ENCODE results near the gene APPL2. TPM values are rescaled to one million over a fixed set of nuclear protein-coding genes. Genes with fewer than 3 reads are reported as not detected.
"Not testable (repeated sequence)": the region's sequence is repeated elsewhere in the genome, so short reads cannot be mapped to it uniquely, and the experiment has no call there.

APPL2 gene
- total RNA-seq, 1 experiment from 2014 or later: 20.7 TPM

DNA sequence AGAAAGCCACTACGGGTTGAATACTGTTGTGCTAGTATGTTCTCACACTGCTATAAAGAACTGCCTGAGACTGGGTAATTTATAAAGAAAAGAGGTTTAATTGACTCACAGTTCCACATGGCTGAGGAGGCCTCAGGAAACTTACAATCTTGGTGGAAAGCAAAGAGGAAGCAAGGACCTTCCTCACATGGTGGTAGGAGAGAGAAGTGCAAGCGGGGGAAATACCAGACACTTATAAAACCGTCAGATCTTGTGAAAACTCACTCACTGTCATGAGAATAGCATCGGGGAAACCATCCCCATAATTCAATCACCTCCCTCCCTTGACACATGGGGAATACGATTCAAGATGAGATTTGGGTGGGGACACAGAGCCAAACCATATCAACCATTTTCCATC, 20.5 kb upstream of the APPL2 start:
- not testable (repeated sequence) for DNase-seq (ENCODE audit: low read depth)

DNA sequence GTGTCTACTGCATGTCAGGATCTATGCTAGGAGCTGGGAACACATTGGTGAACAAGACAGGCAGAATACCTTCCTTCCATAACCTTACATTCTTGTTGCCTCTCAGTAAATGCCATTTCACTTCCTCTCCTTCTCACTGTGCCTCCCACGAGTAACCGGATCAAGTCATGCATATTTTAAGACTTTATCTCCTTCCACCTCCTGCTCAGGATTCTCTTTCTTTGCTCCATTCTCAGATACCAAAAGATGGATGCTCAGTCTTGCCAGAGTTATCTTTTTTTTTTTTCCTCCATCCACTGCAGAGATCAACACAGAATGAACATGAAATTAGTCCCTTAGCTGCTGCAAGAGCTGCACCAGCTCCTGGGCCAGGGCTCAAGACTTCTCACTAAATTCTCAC, 20.0 kb upstream of the APPL2 start:
- no peak for DNase-seq (ENCODE audit: low read depth)

DNA sequence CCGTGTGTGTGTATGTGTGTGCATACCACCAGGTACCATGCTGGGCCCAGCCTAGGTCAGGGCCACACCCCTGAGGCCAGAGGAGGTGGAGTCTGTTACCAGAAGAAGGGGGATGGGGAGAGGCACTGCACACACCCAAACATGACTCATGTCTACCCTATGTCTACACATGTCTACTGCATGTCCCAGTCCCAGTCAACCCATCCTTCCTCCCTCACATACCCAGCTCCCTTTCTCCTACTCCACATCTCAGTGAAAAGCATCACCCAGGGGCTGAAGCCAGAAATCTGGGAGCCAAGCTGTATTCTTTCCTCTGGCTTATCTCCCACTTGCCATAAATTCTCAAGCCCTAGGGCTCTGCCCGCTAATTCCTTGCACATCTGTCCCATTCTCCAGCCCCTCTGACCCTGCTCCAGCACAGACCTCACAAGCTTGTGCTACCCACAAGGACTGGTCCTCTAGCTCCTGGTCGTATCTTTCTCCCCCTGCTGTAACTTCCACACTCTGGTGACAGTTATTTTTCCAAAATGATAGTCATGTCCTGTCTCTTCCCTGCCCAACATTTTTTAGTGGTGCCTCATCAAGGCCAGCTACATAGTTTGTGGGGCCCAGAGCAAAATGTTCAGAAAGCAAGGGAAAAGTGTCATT, 18.0 kb upstream of the APPL2 start:
- DNase-seq (ENCODE audit: low read depth): peak; percentile 87

GRCh38 chr12:105252901-105253300, 16.9 kb upstream of the APPL2 start:
- DNase-seq (ENCODE audit: low read depth): no peak

DNA sequence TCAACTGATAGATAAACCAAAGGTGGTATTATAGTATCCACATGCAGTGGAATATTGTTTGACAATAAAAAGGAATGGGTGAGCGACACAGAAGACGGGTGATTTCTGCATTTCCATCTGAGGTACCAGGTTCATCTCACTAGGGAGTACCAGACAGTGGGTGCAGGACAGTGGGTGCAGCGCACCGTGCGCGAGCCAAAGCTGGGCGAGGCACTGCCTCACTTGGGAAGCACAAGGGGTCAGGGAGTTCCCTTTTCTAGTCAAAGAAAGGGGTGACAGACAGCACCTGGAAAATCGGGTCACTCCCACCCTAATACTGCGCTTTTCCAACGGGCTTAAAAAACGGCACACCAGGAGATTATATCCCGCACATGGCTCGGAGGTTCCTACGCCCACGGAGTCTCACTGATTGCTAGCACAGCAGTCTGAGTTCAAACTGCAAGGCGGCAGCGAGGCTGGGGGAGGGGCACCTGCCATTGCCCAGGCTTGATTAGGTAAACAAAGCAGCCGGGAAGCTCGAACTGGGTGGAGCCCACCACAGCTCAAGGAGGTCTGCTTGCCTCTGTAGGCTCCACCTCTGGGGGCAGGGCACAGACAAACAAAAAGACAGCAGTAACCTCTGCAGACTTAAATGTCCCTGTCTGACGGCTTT, 9.9 kb upstream of the APPL2 start:
- not testable (repeated sequence) for DNase-seq (ENCODE audit: low read depth)

- DNase-seq (ENCODE audit: low read depth): peak; percentile 52
Observed at GRCh38 chr12:105245291-105245690, 9.3 kb upstream of the APPL2 start.

GRCh38 chr12:105240228-105240627, 4.3 kb upstream of the APPL2 start:
- DNase-seq (ENCODE audit: low read depth): no peak

GRCh38 chr12:105239304-105239703, 3.3 kb upstream of the APPL2 start:
- DNase-seq (ENCODE audit: low read depth): no peak

- DNase-seq (ENCODE audit: low read depth): no peak
Observed at GRCh38 chr12:105237666-105238065, 1.7 kb upstream of the APPL2 start.

- DNase-seq (ENCODE audit: low read depth): no peak
Observed at GRCh38 chr12:105235281-105235731, 668 bp downstream of the APPL2 start.

- no peak for DNase-seq (ENCODE audit: low read depth)
Observed at GRCh38 chr12:105234197-105234596, 1.8 kb downstream of the APPL2 start.

DNA sequence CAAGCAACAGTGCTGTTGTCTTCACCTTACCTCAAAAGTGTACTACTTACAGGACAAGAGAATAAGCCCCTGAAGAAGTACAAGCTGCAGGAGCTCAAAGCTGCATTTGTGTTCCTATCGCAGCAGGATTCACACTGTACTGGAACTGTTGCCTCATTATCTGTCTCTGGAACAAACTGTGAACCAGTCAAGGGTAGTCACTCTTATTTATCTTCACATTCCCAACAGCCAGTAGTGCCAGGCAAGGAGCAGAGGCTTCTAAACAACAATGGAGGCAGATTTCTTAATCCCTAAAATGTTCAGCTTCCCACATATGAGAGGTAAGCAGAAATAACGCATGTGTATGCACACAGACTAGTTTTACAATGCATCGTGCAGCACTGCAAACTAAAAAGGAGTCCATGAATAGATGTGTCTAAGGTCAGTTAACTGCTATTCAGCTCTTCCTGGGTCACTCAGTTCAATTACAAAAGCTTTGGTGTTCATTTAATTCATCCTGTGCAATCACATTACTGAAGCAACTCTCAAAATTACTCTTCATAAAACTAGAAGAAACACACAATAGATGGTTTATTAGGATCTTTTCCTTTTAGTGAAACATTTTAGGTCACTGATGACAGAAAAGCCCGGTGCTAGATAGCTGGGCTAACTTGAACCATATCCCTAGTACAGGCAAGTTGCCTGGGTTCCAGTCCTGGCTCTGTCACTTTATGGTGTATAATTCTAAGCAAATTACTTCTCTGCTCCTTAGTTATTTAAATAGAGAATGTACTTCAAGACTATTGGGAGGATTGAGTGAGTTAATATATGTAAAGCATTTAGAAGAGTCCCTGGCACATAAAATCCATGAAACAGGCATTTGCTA, 2.7 kb downstream of the APPL2 start:
- DNase-seq (ENCODE audit: low read depth): no peak

GRCh38 chr12:105231396-105231795, 4.6 kb downstream of the APPL2 start:
- no peak for DNase-seq (ENCODE audit: low read depth)

GRCh38 chr12:105229371-105229770, 6.6 kb downstream of the APPL2 start:
- no peak for DNase-seq (ENCODE audit: low read depth)

- DNase-seq (ENCODE audit: low read depth): no peak
Observed at GRCh38 chr12:105228966-105229365, 7.0 kb downstream of the APPL2 start.

DNA sequence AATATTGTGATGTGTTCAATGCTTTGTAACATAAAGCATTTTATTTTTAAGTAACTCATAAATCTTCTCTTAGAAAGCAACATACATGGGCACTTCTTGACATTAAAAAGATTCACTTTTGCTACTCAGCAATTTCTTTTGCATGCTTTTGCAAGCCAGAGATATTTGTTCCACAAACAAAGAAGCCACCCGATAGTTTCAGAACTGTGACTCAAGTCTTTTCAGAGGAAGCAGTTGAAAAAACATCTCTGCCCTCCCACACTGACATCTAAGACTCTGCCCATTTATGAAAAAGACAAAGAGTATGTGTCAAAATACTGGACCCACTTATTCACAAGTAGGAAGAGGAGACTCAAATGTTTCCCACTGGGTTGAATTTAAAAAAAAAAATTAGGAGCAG, 7.5 kb downstream of the APPL2 start:
- peak; percentile 35 for DNase-seq (ENCODE audit: low read depth)

- no peak for DNase-seq (ENCODE audit: low read depth)
Observed at GRCh38 chr12:105227879-105228278, 8.1 kb downstream of the APPL2 start.

DNA sequence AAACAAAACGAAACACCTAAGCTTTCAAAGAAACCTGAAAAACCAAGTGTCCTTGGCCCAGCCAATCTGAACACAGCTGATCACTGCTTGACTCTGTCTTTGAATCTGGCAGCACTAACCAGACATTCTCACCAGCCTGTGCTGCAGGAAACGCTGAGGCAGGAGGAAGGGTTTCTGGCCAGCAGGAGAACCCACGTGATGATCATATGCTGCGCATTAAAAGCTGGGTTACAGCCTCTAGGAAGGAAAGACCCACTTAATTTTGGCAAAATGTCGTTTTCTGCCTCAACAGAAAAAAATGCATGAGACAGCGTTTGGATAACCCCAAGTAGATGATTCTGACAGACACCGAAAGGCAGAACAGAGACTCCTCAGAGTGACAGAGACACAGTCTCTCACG, 9.8 kb downstream of the APPL2 start:
- DNase-seq (ENCODE audit: low read depth): peak; percentile 89

GRCh38 chr12:105225505-105226015, 10.4 kb downstream of the APPL2 start:
- no peak for DNase-seq (ENCODE audit: low read depth)

DNA sequence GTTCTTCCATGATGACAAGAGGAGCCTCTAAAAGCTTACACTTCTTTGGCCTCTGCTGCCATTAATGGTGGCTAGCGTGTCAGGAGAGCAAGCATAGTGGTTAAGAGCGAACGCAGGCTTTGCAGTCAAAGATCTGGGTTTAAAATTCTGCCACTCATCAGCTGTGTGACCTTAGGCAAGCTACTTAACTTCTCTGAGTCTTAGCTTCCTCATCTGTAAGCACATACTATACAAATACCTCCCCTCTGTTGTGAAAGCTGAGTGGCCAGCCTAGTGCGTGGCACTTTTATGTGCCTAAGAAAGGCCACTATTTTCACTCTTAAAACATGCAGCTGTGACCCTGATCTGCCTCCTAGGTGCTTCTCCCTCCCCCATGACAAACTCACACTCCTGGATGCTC, 11.6 kb downstream of the APPL2 start:
- no peak for DNase-seq (ENCODE audit: low read depth)

GRCh38 chr12:105223884-105224283, 12.1 kb downstream of the APPL2 start:
- DNase-seq (ENCODE audit: low read depth): no peak

DNA sequence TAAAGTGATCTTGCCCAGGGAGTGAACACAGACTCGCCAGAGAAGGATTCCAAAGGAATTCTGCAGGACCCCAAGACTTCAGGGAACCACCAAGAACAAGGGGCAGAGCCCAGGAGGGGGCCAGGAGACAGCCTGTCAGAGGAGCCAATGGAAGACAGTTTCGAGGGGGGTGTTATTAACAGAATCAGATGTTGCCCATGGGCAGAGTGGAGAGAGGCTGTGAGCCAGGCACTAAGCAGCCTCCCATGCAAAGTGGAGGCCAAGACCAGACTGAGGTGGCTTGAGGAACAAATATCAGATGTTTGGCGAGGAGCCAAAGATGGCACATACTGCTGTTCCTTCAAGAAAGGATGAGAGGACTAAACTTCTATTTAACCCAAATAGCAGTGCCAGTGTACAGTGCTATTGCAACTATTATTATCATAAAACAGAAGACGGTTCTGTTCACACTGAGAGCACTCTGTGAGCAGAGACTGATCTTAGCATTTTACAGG, 12.6 kb downstream of the APPL2 start:
- no peak for DNase-seq (ENCODE audit: low read depth)

Data from RPMI7951 (cell line).